HG03342 (cell line): Measurements from ENCODE around the gene NBAS.

ENCODE experiments used
- ATAC-seq: cut with Tn5 transposase; IDR thresholded peaks from one replicate; pipeline ENCODE4 v1.9.1; 2021; ENCODE audit warnings: mild to moderate bottlenecking, moderate library complexity; ENCODE audit not compliant: unreplicated experiment

Gene NBAS

GRCh38 chr2:15182275-15182674 is 378.9 kb downstream of the NBAS start:
- no peak for ATAC-seq

GRCh38 chr2:15181092-15181745 is 379.9 kb downstream of the NBAS start:
- ATAC-seq = no peak

GRCh38 chr2:15180379-15180778 is 380.8 kb downstream of the NBAS start:
- ATAC-seq = no peak

- no peak for ATAC-seq
These were observed 382.2 kb downstream of the NBAS start for GRCh38 chr2:15178946-15179345.

- peak; percentile 98 for ATAC-seq
These were observed 384.0 kb downstream of the NBAS start for GRCh38 chr2:15177103-15177502.

GRCh38 chr2:15176604-15177003 is 384.5 kb downstream of the NBAS start:
- no peak for ATAC-seq

- ATAC-seq = no peak
These were observed 386.6 kb downstream of the NBAS start for GRCh38 chr2:15174567-15174966.

GRCh38 chr2:15173501-15173900 is 387.6 kb downstream of the NBAS start:
- ATAC-seq = no peak

GRCh38 chr2:15172825-15173224 is 388.3 kb downstream of the NBAS start:
- ATAC-seq = no peak

GRCh38 chr2:15170070-15170775 is 390.9 kb downstream of the NBAS start:
- ATAC-seq = no peak

GRCh38 chr2:15169326-15170069 is 391.6 kb downstream of the NBAS start:
- ATAC-seq = no peak

GRCh38 chr2:15168116-15168515 is 393.0 kb downstream of the NBAS start:
- no peak for ATAC-seq

GRCh38 chr2:15166878-15167277 is 394.3 kb downstream of the NBAS start:
- no peak for ATAC-seq

- ATAC-seq = no peak
These were observed 397.8 kb downstream of the NBAS start for GRCh38 chr2:15163326-15163725.

GRCh38 chr2:15162620-15163019 is 398.5 kb downstream of the NBAS start:
- no peak for ATAC-seq

- no peak for ATAC-seq
These were observed 400.7 kb downstream of the NBAS start for GRCh38 chr2:15160201-15160991.

- ATAC-seq = peak; percentile 57
These were observed 401.4 kb downstream of the NBAS start for GRCh38 chr2:15159751-15160177.

GRCh38 chr2:15159206-15159605 is 401.9 kb downstream of the NBAS start:
- no peak for ATAC-seq

GRCh38 chr2:15158532-15158931 is 402.6 kb downstream of the NBAS start:
- ATAC-seq = no peak

GRCh38 chr2:15158100-15158499 is 403.0 kb downstream of the NBAS start:
- ATAC-seq = no peak

GRCh38 chr2:15155959-15156574 is 405.1 kb downstream of the NBAS start:
- no peak for ATAC-seq
